Hematopoietic multipotent progenitor cell treated with erythropoietin and hydrocortisone succinate and interleukin-3 and kit ligand, for 8 days (in vitro differentiated cells): ENCODE measurements around the gene PUDP.
"Not testable (repeated sequence)": the region's sequence is repeated elsewhere in the genome, so short reads cannot be mapped to it uniquely, and the experiment has no call there.

Experiments used
- DNase-seq: peaks from one replicate; pipeline ENCODE4 v3.0.0-alpha.2; 2015

Gene PUDP

GRCh38 chrX:7109049-7109531 lies 38.9 kb downstream of the PUDP start:
- no peak for DNase-seq

GRCh38 chrX:7108030-7108429 lies 39.9 kb downstream of the PUDP start:
- no peak for DNase-seq

GRCh38 chrX:7106649-7107048 lies 41.3 kb downstream of the PUDP start:
- no peak for DNase-seq

- no peak for DNase-seq
Observed at GRCh38 chrX:7102119-7102518, 45.8 kb downstream of the PUDP start.

GRCh38 chrX:7100022-7100421 lies 47.9 kb downstream of the PUDP start:
- no peak for DNase-seq

GRCh38 chrX:7095657-7096056 lies 52.3 kb downstream of the PUDP start:
- not testable (repeated sequence) for DNase-seq

- no peak for DNase-seq
Observed at GRCh38 chrX:7093305-7093704, 54.6 kb downstream of the PUDP start.

GRCh38 chrX:7092543-7092942 lies 55.4 kb downstream of the PUDP start:
- no peak for DNase-seq

- no peak for DNase-seq
Observed at GRCh38 chrX:7091923-7092322, 56.0 kb downstream of the PUDP start.

GRCh38 chrX:7090641-7091040 lies 57.3 kb downstream of the PUDP start:
- DNase-seq, result no peak

- no peak for DNase-seq
Observed at GRCh38 chrX:7088968-7089615, 58.9 kb downstream of the PUDP start.

GRCh38 chrX:7086384-7086783 lies 61.6 kb downstream of the PUDP start:
- no peak for DNase-seq

- DNase-seq, result no peak
Observed at GRCh38 chrX:7085879-7086278, 62.1 kb downstream of the PUDP start.

GRCh38 chrX:7084841-7085240 lies 63.1 kb downstream of the PUDP start:
- no peak for DNase-seq

GRCh38 chrX:7083468-7084396 lies 64.2 kb downstream of the PUDP start:
- DNase-seq, result peak; percentile 56

- no peak for DNase-seq
Observed at GRCh38 chrX:7083021-7083420, 64.9 kb downstream of the PUDP start.

- no peak for DNase-seq
Observed at GRCh38 chrX:7082556-7082955, 65.4 kb downstream of the PUDP start.

GRCh38 chrX:7077241-7078230 lies 70.4 kb downstream of the PUDP start:
- no peak for DNase-seq

- no peak for DNase-seq
Observed at GRCh38 chrX:7076245-7076661, 71.7 kb downstream of the PUDP start.

GRCh38 chrX:7074908-7075204 lies 73.1 kb downstream of the PUDP start:
- no peak for DNase-seq

- no peak for DNase-seq
Observed at GRCh38 chrX:7074148-7074907, 73.6 kb downstream of the PUDP start.

- no peak for DNase-seq
Observed at GRCh38 chrX:7073336-7073735, 74.6 kb downstream of the PUDP start.
